Karpas-422 (cell line): ENCODE results near the gene PGA5. TPM values are rescaled to one million over a fixed set of nuclear protein-coding genes. Genes with fewer than 3 reads are reported as not detected.
A peak's percentile ranks its signal among the peaks of the same experiment; 100 is the strongest.

ENCODE experiments used
- DNase-seq: peaks from one replicate; pipeline ENCODE4 v3.0.0-alpha.2; 2015
- H2AFZ ChIP-seq: fragments of 200-600 bp; sonication (generic); 2 replicates; pipeline ENCODE4 v1.6.1; 2014; ENCODE audit warnings: antibody characterized with exemption, low read length, mixed read lengths
- H3K27ac ChIP-seq: fragments of 200-600 bp; sonication (generic); 2 replicates; pipeline ENCODE4 v1.5.1; 2014; ENCODE audit warnings: mild to moderate bottlenecking, low read length, moderate library complexity
- H3K27me3 ChIP-seq: fragments of 200-600 bp; sonication (generic); 2 replicates; pipeline ENCODE4 v1.6.1; 2014; ENCODE audit warnings: low read length, mixed read lengths
- H3K36me3 ChIP-seq: fragments of 200-600 bp; sonication (generic); 2 replicates; pipeline ENCODE4 v1.6.1; 2014; ENCODE audit warnings: low read length, mixed read lengths; ENCODE audit not compliant: insufficient read depth
- H3K4me1 ChIP-seq: fragments of 200-600 bp; sonication (generic); 2 replicates; pipeline ENCODE4 v1.6.1; 2014; ENCODE audit warnings: mild to moderate bottlenecking, low read length, mixed read lengths
- H3K4me2 ChIP-seq: fragments of 200-600 bp; sonication (generic); 2 replicates; pipeline ENCODE4 v1.6.1; 2014; ENCODE audit warnings: low read length, low read depth, mild to moderate bottlenecking; ENCODE audit not compliant: poor library complexity, severe bottlenecking
- H3K4me3 ChIP-seq: fragments of 200-600 bp; sonication (generic); 2 replicates; pipeline ENCODE4 v1.5.1; 2014; ENCODE audit warnings: mild to moderate bottlenecking, antibody characterized with exemption, low read length, mixed read lengths
- H3K79me2 ChIP-seq: fragments of 200-600 bp; sonication (generic); 2 replicates; pipeline ENCODE4 v1.6.1; 2014; ENCODE audit warnings: mild to moderate bottlenecking, low read length, mixed read lengths
- H3K9ac ChIP-seq: fragments of 200-600 bp; sonication (generic); 2 replicates; pipeline ENCODE4 v1.6.0; 2014; ENCODE audit warnings: low read length
- H3K9me2 ChIP-seq: fragments of 200-600 bp; sonication (generic), shearing (Covaris generic); replicated peaks from 2 replicates; pipeline ENCODE4 v1.6.0; 2014; ENCODE audit warnings: mild to moderate bottlenecking, low read length, moderate library complexity; ENCODE audit not compliant: insufficient read depth
- H3K9me3 ChIP-seq: fragments of 300-700, 200-600 bp; sonication (generic); 2 replicates; pipeline ENCODE4 v1.6.1; 2014; ENCODE audit warnings: low read length, mixed read lengths
- H4K20me1 ChIP-seq: fragments of 200-600 bp; sonication (generic); 2 replicates; pipeline ENCODE4 v1.6.1; 2014; ENCODE audit warnings: mild to moderate bottlenecking, antibody characterized with exemption, low read length, low read depth; ENCODE audit not compliant: insufficient read depth
- total RNA-seq: library from RNA; depleted of rRNA; stranded (reverse); fragments of >200 nt; shearing (Covaris generic); gene quantifications from 2 replicates; pipeline ENCODE4 v1.2.3, GENCODE V29; 2014; ENCODE audit warnings: low replicate concordance

PGA5 gene
- total RNA-seq, 1 experiment from 2014 or later: not detected

DNA sequence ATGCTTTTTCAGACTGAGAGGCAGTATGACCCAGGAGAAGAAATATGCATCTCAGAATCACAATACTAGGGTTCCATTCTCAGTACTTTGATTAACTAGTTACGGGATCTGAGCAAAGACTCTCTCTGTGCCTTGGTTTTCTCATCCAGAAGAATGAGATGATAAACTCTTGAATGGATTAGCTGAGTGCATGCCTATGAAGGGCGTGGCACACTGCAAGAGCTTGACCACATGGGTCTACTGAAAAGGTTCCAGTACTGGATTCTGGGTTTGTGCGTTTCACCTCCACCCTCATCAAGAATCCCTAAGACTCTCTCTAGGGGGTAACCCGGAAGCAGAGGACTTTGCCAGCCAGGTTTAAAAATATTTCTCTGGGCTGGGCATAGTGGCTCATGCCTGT is 25.6 kb downstream of the PGA5 start:
- no peak overlapping the region for H3K27ac ChIP-seq
- DNase-seq: no peak
- peaks cover 6% of the 10 kb centered on the region for H3K4me1 ChIP-seq
- no peaks in the 10 kb centered on the region for H3K9me3 ChIP-seq
- H3K36me3 ChIP-seq: no peaks in the 10 kb centered on the region
- H2AFZ ChIP-seq: no peak overlapping the region
- H3K27me3 ChIP-seq: no peaks in the 10 kb centered on the region
- no peak overlapping the region for H3K9ac ChIP-seq
- no peaks in the 10 kb centered on the region for H4K20me1 ChIP-seq
- H3K4me2 ChIP-seq: no peak overlapping the region
- no peaks in the 10 kb centered on the region for H3K79me2 ChIP-seq
- no peaks in the 10 kb centered on the region for H3K9me2 ChIP-seq
- no peak overlapping the region for H3K4me3 ChIP-seq

DNA sequence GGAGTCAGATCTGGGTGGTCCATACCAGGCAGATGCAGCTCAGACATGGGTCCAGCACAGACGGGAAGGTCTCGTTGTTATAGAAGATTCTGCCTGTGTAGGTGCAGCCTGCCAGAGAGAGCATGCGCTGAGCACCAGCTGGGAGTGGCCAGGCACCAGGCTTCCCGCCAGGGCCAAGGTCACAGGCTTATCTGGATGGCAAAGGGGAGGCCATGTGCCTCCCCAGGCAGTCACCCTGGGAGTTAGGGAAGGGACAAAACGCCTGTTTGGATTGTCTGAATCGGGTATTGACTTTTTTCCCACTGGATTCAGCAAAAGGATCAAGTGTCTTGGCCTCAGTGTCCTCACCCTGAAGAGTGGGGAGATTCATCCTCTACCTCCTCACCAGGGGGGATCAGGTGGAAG is 26.5 kb downstream of the PGA5 start:
- Histone ChIP-seq H3K4me3 (no peak overlapping the region), H3K9me3 (no peaks in the 10 kb centered on the region), H3K27ac (no peak overlapping the region), H4K20me1 (no peaks in the 10 kb centered on the region), H3K27me3 (no peaks in the 10 kb centered on the region), H3K4me2 (peak overlapping the region; percentile 32), H3K9ac (peak overlapping the region; percentile 43; the same call in 1 of the 2 replicates), H3K79me2 (no peaks in the 10 kb centered on the region), H3K9me2 (no peaks in the 10 kb centered on the region), H2AFZ (peak overlapping the region; percentile 73), H3K36me3 (no peaks in the 10 kb centered on the region), H3K4me1 (peaks cover 6% of the 10 kb centered on the region)
- peak; percentile 56 for DNase-seq

DNA sequence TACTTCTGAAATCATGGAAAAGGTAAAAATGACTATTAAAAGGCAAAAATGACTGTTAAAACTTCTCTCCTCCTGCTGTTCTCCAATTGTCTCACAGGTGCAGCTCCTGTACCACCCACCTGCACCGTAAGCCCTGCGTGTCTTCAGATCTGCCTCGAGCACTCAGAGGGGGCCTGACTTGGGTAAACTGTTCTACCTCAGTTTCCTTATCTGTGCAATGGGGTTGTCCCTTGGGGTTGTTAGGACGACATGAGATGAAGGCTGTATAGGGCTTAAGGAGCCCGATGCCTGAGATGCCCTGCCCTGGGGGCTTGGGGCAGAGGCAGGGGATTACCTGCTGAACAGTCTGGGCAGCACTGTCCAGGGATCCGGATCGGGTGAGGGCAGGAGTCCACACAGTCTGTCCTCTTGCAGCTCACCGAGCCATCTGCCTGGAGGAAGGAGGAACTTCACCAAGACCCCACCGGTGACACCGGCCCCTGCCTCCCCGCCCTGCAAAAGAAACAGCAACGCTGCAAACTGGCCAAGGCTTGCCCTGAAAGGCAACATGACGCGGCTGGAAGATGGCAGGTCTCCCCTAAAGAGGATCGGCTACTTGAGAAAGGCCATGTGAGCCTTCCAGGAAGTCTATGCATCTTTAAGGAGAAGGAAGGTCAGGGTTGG is 27.7 kb downstream of the PGA5 start:
- no peak for DNase-seq
- H3K9me3 ChIP-seq: no peaks in the 10 kb centered on the region
- peaks cover 6% of the 10 kb centered on the region for H3K4me1 ChIP-seq
- H3K27me3 ChIP-seq: no peaks in the 10 kb centered on the region
- no peak overlapping the region for H2AFZ ChIP-seq
- no peak overlapping the region for H3K4me2 ChIP-seq
- no peaks in the 10 kb centered on the region for H4K20me1 ChIP-seq
- H3K9me2 ChIP-seq: no peaks in the 10 kb centered on the region
- no peak overlapping the region for H3K27ac ChIP-seq
- no peaks in the 10 kb centered on the region for H3K36me3 ChIP-seq
- no peaks in the 10 kb centered on the region for H3K79me2 ChIP-seq
- H3K4me3 ChIP-seq: no peak overlapping the region
- H3K9ac ChIP-seq: no peak overlapping the region

DNA sequence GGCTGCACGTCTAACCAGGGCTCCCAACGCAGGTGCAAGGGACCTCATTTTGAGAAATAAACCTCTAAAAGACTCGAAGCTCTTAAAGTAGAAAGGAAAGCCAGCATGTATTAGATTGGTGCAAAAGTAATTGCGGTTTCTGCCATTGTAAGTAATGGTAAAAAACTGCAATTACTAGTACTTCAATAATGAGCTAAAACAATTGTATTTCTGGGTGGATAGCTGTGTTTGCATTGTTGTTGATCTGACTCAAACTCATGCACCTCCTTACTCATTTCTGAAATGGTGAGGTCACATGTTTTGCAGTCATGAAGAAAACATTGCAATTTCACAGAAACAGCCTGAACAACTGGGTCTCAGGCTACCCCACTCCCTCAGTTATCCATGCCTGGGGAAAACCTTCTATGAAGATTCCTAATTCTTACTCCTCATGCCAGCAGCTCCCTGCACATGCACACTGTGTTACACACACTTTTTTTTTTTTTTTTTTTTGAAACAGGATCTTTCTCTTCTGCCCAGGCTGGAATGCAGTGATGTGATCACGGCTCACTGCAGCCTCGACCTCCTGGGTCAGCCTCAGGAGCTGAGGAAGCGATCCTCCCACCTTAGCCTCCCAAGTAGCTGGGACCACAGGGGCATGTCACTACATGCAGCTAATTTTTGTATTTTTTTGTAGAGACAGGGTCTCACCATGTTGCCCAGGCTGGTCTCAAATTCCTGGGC is 29.5 kb downstream of the PGA5 start:
- no peaks in the 10 kb centered on the region for H3K36me3 ChIP-seq
- no peak overlapping the region for H3K9ac ChIP-seq
- no peaks in the 10 kb centered on the region for H3K27me3 ChIP-seq
- H3K9me3 ChIP-seq: no peaks in the 10 kb centered on the region
- H3K9me2 ChIP-seq: no peaks in the 10 kb centered on the region
- 0 out of 2 replicates have a peak, but pooled peaks cover 1% of the 10 kb centered on the region for H4K20me1 ChIP-seq
- H2AFZ ChIP-seq: no peak overlapping the region
- no peak overlapping the region for H3K4me3 ChIP-seq
- DNase-seq: no peak
- H3K27ac ChIP-seq: no peak overlapping the region
- no peak overlapping the region for H3K4me2 ChIP-seq
- peaks cover 6% of the 10 kb centered on the region for H3K4me1 ChIP-seq
- H3K79me2 ChIP-seq: no peaks in the 10 kb centered on the region

DNA sequence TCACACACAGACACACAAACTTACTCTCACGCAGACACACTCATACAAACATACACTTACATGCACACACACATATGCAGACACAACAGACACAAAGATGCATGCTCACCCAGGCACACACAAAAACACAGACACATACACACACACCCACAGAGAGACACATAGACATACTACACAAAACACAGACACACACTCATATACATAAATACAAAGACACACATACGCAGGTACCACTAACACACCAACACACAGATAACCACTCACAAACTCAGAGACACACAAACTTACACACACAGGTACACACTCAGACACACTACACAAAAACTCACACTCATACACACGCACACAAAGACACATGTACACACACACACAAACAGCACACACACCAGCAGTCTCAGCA is 31.8 kb downstream of the PGA5 start:
- Histone ChIP-seq H3K79me2 (no peaks in the 10 kb centered on the region), H3K36me3 (no peaks in the 10 kb centered on the region), H3K4me2 (no peak overlapping the region), H3K9ac (no peak overlapping the region), H3K27me3 (no peaks in the 10 kb centered on the region), H3K9me3 (no peaks in the 10 kb centered on the region), H3K9me2 (no peaks in the 10 kb centered on the region), H2AFZ (no peak overlapping the region), H4K20me1 (0 out of 2 replicates have a peak, but pooled peaks cover 4% of the 10 kb centered on the region), H3K4me1 (no peaks in the 10 kb centered on the region), H3K27ac (no peak overlapping the region), H3K4me3 (no peak overlapping the region)
- DNase-seq: no peak

DNA sequence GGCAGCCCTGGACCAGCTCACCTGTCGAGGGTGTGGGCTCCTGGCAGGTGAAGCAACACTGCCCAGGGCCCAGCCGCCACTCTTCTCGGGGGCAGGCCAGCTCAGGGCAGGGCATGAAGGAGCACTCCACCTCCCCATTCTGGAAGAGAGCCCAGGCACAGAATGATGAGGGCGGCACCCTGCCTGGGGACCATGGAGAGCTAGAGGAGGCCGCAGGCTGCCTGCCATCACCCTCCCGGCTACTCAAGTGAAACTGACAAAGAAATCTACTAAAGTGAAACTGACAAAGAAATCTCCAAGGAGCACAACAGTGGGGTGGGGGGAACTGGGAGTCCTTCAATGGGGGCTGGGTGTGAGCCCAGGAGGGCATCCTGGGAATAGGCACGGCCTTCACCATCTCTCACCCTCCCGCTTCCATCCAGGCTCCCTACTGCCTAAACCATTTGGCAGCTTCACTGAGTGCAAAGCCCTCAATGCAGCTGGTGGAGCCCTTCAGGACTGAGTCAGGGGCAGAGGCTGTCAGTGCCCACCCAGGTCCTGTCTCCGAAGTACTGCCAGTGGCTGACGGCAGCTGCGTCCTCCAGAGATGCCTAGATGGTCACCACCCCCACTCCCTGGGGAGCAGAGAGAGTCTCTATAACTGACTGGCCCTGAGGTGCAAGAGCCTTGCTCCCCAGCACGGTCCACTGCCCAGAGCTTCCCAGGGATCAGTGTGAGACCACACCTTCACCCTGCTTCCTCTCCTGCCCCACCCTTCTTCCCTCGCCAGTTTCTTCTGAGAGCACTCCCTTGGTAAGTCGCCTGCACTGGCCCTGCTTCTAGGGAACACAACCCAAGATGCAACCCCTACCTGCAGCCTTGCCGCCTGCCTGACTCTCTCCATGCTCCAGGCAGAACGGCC is 32.5 kb downstream of the PGA5 start:
- H2AFZ ChIP-seq: no peak overlapping the region
- H3K9me3 ChIP-seq: no peaks in the 10 kb centered on the region
- H3K9me2 ChIP-seq: no peaks in the 10 kb centered on the region
- H3K4me1 ChIP-seq: no peaks in the 10 kb centered on the region
- no peak overlapping the region for H3K4me2 ChIP-seq
- no peak overlapping the region for H3K27ac ChIP-seq
- H3K27me3 ChIP-seq: no peaks in the 10 kb centered on the region
- no peaks in the 10 kb centered on the region for H3K36me3 ChIP-seq
- no peak overlapping the region for H3K9ac ChIP-seq
- no peak for DNase-seq
- no peaks in the 10 kb centered on the region for H3K79me2 ChIP-seq
- no peak overlapping the region for H3K4me3 ChIP-seq
- 0 out of 2 replicates have a peak, but pooled peaks cover 4% of the 10 kb centered on the region for H4K20me1 ChIP-seq

DNA sequence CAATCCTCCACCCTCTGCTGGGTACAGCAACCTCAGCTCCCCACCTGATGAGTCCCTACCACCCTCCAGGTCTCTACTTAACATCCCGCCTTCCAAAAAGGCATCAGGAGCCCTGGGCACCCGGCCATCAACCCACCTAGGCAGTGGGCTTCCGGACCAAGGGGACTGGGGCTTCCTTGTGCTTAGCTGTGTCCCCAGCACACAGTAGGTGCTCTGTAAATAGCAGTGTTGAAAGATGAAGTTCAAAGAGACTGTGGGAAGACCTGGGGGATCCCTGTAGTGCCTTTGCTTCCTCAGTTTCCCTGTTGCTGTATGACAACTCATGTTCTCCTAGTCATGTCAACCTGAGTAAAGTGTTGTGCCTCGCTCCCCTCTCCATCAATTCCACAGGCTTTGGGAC is 33.1 kb downstream of the PGA5 start:
- no peak for DNase-seq
- Histone ChIP-seq H2AFZ (no peak overlapping the region), H3K9me3 (no peaks in the 10 kb centered on the region), H4K20me1 (0 out of 2 replicates have a peak, but pooled peaks cover 4% of the 10 kb centered on the region), H3K36me3 (no peaks in the 10 kb centered on the region), H3K27ac (no peak overlapping the region), H3K4me1 (no peaks in the 10 kb centered on the region), H3K4me3 (no peak overlapping the region), H3K9me2 (no peaks in the 10 kb centered on the region), H3K4me2 (no peak overlapping the region), H3K9ac (no peak overlapping the region), H3K79me2 (no peaks in the 10 kb centered on the region), H3K27me3 (no peaks in the 10 kb centered on the region)

DNA sequence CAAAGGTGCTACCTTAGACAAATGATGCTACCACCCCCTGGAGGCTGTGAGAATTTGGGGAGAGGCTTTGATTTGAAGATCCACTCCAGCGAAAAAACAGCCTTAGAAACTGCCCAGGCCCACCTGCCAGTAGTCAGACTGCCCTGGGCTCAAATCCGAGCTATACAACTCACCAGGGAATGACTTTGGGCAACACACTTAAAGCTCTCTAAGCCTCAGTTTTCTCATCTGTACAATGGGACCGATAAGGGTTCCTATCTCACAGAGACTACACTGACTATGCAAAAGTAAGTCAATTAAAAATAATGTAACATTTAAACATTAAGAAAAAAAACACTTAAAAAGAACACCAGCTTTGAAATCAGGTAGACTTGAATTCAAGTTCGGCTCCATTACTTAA is 34.2 kb downstream of the PGA5 start:
- Histone ChIP-seq H4K20me1 (0 out of 2 replicates have a peak, but pooled peaks cover 4% of the 10 kb centered on the region), H3K4me1 (no peaks in the 10 kb centered on the region), H3K4me2 (no peak overlapping the region), H3K27ac (no peak overlapping the region), H3K36me3 (no peaks in the 10 kb centered on the region), H3K9me2 (no peaks in the 10 kb centered on the region), H3K9me3 (no peaks in the 10 kb centered on the region), H2AFZ (no peak overlapping the region), H3K4me3 (no peak overlapping the region), H3K27me3 (no peaks in the 10 kb centered on the region), H3K9ac (no peak overlapping the region), H3K79me2 (no peaks in the 10 kb centered on the region)
- DNase-seq: no peak
